ENCODE results near the gene TMEM94.

DNA sequence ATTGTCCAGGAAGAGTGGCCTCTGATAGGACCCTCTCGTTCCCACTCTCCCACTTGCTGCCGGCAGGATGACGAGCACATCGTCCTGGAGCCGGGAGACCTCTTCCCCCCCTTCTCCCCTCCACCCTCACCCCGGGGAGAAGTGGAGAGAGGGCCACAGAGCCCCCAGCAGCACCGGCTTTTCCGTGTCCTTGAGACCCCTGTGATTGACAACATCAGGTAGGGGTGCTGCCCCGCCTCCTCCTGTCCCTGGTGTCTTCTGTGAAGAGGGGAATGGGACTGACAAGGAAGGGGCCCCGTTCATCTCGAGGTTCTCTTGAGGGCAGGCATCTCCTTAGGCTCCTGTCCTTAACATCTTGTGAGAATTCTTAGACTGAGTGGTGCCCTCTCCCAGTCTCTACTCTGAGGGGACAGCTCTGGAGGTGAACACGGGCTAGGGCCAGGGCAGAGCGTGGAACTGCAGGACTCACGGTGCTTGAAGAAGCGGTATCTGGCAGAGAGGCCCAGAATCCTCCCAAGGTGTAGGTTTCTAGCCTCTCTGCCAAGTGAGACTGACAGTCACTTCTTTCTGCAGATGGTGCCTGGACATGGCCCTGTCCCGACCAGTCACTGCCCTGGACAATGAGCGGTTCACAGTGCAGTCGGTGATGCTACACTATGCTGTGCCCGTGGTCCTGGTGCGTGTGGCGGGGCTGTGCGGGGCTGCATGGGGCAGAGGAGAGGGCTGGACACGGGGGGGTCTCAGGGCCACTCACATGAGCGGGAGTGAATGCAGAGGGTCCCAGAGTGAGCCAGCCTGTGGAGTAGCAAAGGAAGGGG is 32.5 kb downstream of the TMEM94 start:
- TF ChIP-seq, protein P1, sequence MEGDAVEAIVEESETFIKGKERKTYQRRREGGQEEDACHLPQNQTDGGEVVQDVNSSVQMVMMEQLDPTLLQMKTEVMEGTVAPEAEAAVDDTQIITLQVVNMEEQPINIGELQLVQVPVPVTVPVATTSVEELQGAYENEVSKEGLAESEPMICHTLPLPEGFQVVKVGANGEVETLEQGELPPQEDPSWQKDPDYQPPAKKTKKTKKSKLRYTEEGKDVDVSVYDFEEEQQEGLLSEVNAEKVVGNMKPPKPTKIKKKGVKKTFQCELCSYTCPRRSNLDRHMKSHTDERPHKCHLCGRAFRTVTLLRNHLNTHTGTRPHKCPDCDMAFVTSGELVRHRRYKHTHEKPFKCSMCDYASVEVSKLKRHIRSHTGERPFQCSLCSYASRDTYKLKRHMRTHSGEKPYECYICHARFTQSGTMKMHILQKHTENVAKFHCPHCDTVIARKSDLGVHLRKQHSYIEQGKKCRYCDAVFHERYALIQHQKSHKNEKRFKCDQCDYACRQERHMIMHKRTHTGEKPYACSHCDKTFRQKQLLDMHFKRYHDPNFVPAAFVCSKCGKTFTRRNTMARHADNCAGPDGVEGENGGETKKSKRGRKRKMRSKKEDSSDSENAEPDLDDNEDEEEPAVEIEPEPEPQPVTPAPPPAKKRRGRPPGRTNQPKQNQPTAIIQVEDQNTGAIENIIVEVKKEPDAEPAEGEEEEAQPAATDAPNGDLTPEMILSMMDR (IDR thresholded peaks at IDR 0.05): no peak
- TF ChIP-seq POLR2AphosphoS5 (IDR thresholded peaks at IDR 0.05; ENCODE audit: insufficient read depth in 1 of 2, low read depth in 1 of 2): no peak
- TF ChIP-seq POLR2A (IDR thresholded peaks at IDR 0.05): no peak

Measured in vagina (tissue), 2 donors.